Measurements from ENCODE around the gene NACC1.

NACC1 gene

GRCh38 chr19:13121551-13122274, 3.6 kb downstream of the NACC1 start:
- ChIA-PET POLR2A (interaction anchor here (0.8 kb wide), 1 partner anchor 31 kb away, joined by 4 read pairs; no protein-coding TSS in a partner anchor), CTCF (no interaction called here)

DNA sequence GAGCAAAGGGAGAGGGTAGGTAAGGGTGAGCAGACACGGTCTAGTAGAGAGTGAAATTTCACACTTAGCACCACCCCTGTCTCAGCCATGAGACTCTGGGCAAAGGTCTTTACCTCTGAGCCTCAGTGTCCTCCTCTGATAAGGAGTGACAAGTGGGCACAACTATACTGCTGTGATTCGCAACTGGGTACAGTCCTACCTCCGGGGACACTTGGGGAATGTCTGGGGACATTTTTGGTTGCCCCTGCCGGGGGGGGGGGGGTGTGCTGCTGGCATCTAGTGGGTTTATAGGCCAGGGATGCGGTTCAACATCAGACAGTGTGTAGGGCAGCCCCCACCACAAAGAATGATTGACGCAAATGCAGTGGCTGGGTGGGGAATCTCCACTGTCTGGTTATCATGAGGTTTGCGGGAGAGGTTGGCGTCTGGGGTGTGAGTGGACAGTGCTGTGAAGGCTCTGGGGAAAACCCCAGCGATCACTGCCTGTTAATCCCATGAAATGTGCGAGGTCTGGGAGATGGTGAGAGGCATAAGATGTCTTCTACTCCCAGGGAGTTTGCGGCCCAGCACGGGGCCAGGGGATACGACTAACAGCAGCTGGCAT, 4.3 kb downstream of the NACC1 start:
- ChIA-PET POLR2A (no interaction called here), CTCF (no interaction called here)
- TF ChIP-seq HDGF (IDR thresholded peaks at IDR 0.05; ENCODE audit: borderline replicate concordance), result no peak
- TF ChIP-seq TARDBP (IDR thresholded peaks at IDR 0.05), result no peak
- DNase-seq (ENCODE audit: extremely low spot score), result no peak

More at GRCh38 chr19:13121551-13122274, 3.6 kb downstream of the NACC1 start:
- no peak for TF ChIP-seq ZNF384 (IDR thresholded peaks at IDR 0.05)
- TF ChIP-seq FOXA1 (IDR thresholded peaks at IDR 0.05), result no peak
- no peak for TF ChIP-seq NFRKB (IDR thresholded peaks at IDR 0.05)
- TF ChIP-seq HDGF (IDR thresholded peaks at IDR 0.05; ENCODE audit: borderline replicate concordance), result no peak
- TF ChIP-seq SP1 (IDR thresholded peaks at IDR 0.05), result no peak
- no peak for TF ChIP-seq BHLHE40 (IDR thresholded peaks at IDR 0.05; ENCODE audit: borderline replicate concordance)
- no peak for TF ChIP-seq FOXM1 (IDR thresholded peaks at IDR 0.05; ENCODE audit: borderline replicate concordance)
- no peak for TF ChIP-seq LEF1 (IDR thresholded peaks at IDR 0.05; ENCODE audit: borderline replicate concordance)
- TF ChIP-seq SUZ12 (IDR thresholded peaks at IDR 0.05), result no peak
- TF ChIP-seq FOXK2 (IDR thresholded peaks at IDR 0.05), result no peak
- no peak for TF ChIP-seq CTBP1 (IDR thresholded peaks at IDR 0.05; ENCODE audit: borderline replicate concordance)
- no peak for DNase-seq (ENCODE audit: extremely low spot score)

DNA sequence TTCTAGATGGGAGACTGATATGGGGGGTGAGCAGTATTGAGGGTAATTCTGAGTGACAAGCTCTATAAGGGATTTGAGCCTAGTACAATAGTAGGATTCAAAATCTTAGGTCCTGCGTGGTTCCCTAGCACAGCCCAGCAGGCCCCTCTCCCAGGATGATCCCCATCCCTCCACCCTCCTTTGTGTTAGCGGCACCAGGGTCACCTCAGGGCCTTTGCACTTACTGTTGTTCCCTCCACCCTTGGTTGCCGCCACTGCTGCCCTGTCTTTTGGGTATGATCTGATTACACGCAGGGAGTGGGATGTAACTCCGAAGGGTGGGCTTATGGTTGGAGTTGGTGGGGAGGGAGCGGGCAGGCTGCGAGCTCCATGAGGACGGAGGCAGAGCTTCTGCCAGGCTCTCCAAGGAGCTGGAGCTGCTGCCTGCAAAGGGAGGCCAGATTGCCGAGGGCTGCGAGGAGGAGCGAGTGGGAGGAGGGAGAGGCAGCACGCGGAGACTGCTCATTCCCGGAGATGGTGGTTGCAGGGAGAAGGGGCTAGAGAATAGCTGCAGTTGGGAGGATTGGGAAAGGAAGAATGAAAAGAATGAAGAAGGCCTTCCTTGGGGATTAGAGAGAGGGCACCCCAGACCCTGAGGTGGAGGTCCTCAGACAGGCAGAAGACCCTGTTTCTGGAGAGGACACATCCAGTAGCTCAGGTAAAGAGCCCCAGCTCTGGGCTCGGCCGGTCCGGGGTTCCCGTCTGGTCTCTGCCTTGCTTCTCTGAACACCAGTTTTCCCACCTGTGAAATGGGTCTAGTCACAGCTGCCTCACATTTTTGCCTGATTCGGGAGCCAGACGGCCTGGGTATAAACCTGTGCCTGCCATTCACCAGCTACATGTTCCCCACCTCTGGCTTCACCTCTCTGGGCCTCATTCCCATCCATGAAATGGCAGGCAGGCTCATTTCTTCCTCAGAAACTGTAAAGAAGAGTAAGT, 5.2 kb downstream of the NACC1 start:
- ChIA-PET POLR2A (interaction anchor here (0.7 kb wide), 1 partner anchor 29 kb away, joined by 5 read pairs; no protein-coding TSS in a partner anchor), CTCF (no interaction called here)
- TF ChIP-seq FOXM1 (IDR thresholded peaks at IDR 0.05; ENCODE audit: borderline replicate concordance), result no peak
- TF ChIP-seq ELF4 (IDR thresholded peaks at IDR 0.05), result no peak
- no peak for TF ChIP-seq TARDBP (IDR thresholded peaks at IDR 0.05)
- TF ChIP-seq SP1 (IDR thresholded peaks at IDR 0.05), result no peak
- TF ChIP-seq L3MBTL2 (conservative IDR thresholded peaks at IDR 0.05), result no peak
- DNase-seq (ENCODE audit: extremely low spot score), result no peak

DNA sequence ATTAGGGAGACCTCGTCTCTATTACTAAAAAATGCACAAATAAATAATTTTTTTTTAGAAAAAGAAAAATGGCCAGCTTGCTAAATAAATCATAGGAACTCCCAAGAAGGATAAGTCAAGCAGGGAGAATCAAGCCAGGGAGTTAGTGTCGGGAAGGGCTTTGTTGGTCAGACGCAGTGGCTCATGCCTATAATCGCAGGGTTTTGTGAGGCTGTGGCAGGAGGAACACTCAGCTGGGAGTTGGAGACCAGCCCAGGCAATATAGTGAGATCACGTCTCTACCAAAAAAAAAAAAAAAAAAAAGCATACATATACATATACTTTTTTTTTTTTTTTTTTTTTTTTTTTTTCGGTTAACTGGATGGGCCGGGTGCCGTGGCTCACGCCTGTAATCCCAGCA, 9.0 kb downstream of the NACC1 start:
- ChIA-PET POLR2A (interaction anchor here (0.9 kb wide), 1 partner anchor 22 kb away, joined by 3 read pairs; no protein-coding TSS in a partner anchor), CTCF (no interaction called here)
- DNase-seq (ENCODE audit: extremely low spot score), result no peak
- TF ChIP-seq ZNF384 (IDR thresholded peaks at IDR 0.05), result no peak
- no peak for TF ChIP-seq SUZ12 (IDR thresholded peaks at IDR 0.05)
- no peak for TF ChIP-seq FOXM1 (IDR thresholded peaks at IDR 0.05; ENCODE audit: borderline replicate concordance)
- no peak for TF ChIP-seq ARNT (IDR thresholded peaks at IDR 0.05)

- DNase-seq (ENCODE audit: extremely low spot score), result no peak
- ChIA-PET CTCF (no interaction called here), POLR2A (interaction anchor here (0.7 kb wide), 1 partner anchor 9 kb away, joined by 3 read pairs; no protein-coding TSS in a partner anchor)
- TF ChIP-seq TARDBP (IDR thresholded peaks at IDR 0.05) (no peak), ZNF384 (IDR thresholded peaks at IDR 0.05) (no peak), CTBP1 (IDR thresholded peaks at IDR 0.05; ENCODE audit: borderline replicate concordance) (no peak), ELF4 (IDR thresholded peaks at IDR 0.05) (no peak), ARNT (IDR thresholded peaks at IDR 0.05) (no peak), L3MBTL2 (conservative IDR thresholded peaks at IDR 0.05) (no peak), NFRKB (IDR thresholded peaks at IDR 0.05) (no peak), SP1 (IDR thresholded peaks at IDR 0.05) (no peak), FOXA1 (IDR thresholded peaks at IDR 0.05) (no peak), SUZ12 (IDR thresholded peaks at IDR 0.05) (no peak), HDGF (IDR thresholded peaks at IDR 0.05; ENCODE audit: borderline replicate concordance) (no peak), FOXM1 (IDR thresholded peaks at IDR 0.05; ENCODE audit: borderline replicate concordance) (no peak), FOXK2 (IDR thresholded peaks at IDR 0.05) (no peak), BHLHE40 (IDR thresholded peaks at IDR 0.05; ENCODE audit: borderline replicate concordance) (no peak), LEF1 (IDR thresholded peaks at IDR 0.05; ENCODE audit: borderline replicate concordance) (no peak)
- TF ChIP-seq, protein P1, sequence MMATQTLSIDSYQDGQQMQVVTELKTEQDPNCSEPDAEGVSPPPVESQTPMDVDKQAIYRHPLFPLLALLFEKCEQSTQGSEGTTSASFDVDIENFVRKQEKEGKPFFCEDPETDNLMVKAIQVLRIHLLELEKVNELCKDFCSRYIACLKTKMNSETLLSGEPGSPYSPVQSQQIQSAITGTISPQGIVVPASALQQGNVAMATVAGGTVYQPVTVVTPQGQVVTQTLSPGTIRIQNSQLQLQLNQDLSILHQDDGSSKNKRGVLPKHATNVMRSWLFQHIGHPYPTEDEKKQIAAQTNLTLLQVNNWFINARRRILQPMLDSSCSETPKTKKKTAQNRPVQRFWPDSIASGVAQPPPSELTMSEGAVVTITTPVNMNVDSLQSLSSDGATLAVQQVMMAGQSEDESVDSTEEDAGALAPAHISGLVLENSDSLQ (IDR thresholded peaks at IDR 0.05), result no peak
These were observed 9.9 kb downstream of the NACC1 start for GRCh38 chr19:13127811-13128575.

DNA sequence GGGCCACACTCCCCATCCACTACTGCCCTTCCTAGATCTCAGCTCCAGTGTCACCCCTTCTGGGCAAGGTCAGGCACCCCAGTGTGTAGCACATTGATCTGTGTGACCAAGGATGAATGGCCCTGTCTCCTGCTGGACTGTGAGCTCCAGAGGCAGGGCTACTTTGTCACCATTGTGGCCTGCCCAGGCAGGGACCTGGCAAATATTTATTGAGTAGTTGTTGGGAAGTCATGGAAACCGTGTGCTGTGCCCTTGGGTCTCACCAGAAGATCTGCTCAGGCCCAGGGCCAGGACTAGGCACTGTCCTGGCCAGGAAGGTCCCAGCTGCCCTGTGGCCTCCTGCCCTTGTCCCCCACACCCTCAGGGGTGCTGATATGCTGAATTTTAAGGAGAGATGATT, 10.5 kb downstream of the NACC1 start:
- TF ChIP-seq FOXM1 (IDR thresholded peaks at IDR 0.05; ENCODE audit: borderline replicate concordance), result no peak
- no peak for TF ChIP-seq NFRKB (IDR thresholded peaks at IDR 0.05)
- no peak for TF ChIP-seq SUZ12 (IDR thresholded peaks at IDR 0.05)
- no peak for TF ChIP-seq HDGF (IDR thresholded peaks at IDR 0.05; ENCODE audit: borderline replicate concordance)
- ChIA-PET POLR2A (interaction anchor here (0.7 to 1.5 kb wide), 2 partner anchors 9 to 24 kb away, joined by 3 to 9 read pairs; no protein-coding TSS in a partner anchor), CTCF (no interaction called here)
- DNase-seq (ENCODE audit: extremely low spot score), result no peak

All from HEK293T (cell line).